A673 (cell line): ENCODE results near the gene FAM120B. TPM values are rescaled to one million over a fixed set of nuclear protein-coding genes. Genes with fewer than 3 reads are reported as not detected.

Experiments
- BruUV-seq: library from RNA; stranded (reverse); fragments of 400-500 nt; replicated peaks from 2 replicates; lab custom pipeline; 2021; lab: Mats Ljungman, UMichigan
- CTCF ChIA-PET: fragments of 300-600 bp; sonication (Branson Sonifier 250); formaldehyde crosslinking; loops from one replicate; lab custom pipeline; 2022; ENCODE audit warnings: antibody characterized with exemption; lab: Charles Lee
- POLR2A ChIA-PET: fragments of 300-600 bp; sonication (Branson Sonifier 250); formaldehyde crosslinking; loops from one replicate; lab custom pipeline; 2022; ENCODE audit warnings: antibody characterized with exemption; ENCODE audit not compliant: low non-redundant PET; lab: Charles Lee
- DNase-seq: peaks from one replicate; pipeline ENCODE4 v3.0.0-alpha.2; 2015; ENCODE audit warnings: low spot score
- H3K27ac ChIP-seq: fragments of 200-600 bp; sonication (generic); 2 replicates; pipeline ENCODE4 v1.5.1; 2016; ENCODE audit warnings: mixed run types, low read depth, mild to moderate bottlenecking, mixed read lengths, antibody characterized with exemption, low read length; ENCODE audit not compliant: poor library complexity, severe bottlenecking
- H3K27me3 ChIP-seq: fragments of 200-600 bp; sonication (generic); replicated peaks from 2 replicates; pipeline ENCODE4 v1.6.1; 2017; ENCODE audit warnings: mixed run types, low read depth, mild to moderate bottlenecking, mixed read lengths, antibody characterized with exemption, low read length; ENCODE audit not compliant: insufficient read depth, poor library complexity
- H3K36me3 ChIP-seq: fragments of 200-600 bp; sonication (generic); 2 replicates; pipeline ENCODE4 v1.6.1; 2016; ENCODE audit warnings: mixed run types, mild to moderate bottlenecking, mixed read lengths, antibody characterized with exemption, low read length; ENCODE audit not compliant: insufficient read depth, poor library complexity, severe bottlenecking
- H3K4me1 ChIP-seq: fragments of 200-600 bp; sonication (generic); 2 replicates; pipeline ENCODE4 v1.6.1; 2017; ENCODE audit warnings: mixed run types, mild to moderate bottlenecking, mixed read lengths, antibody characterized with exemption, low read length; ENCODE audit not compliant: insufficient read depth, poor library complexity, severe bottlenecking
- H3K4me3 ChIP-seq: fragments of 200-600 bp; sonication (generic); 2 replicates; pipeline ENCODE4 v1.5.1; 2016; ENCODE audit warnings: low read depth, mixed run types, mild to moderate bottlenecking, mixed read lengths, low read length; ENCODE audit not compliant: poor library complexity, severe bottlenecking
- H3K9me3 ChIP-seq: fragments of 200-600 bp; sonication (generic); 2 replicates; pipeline ENCODE4 v1.6.1; 2016; ENCODE audit warnings: mixed run types, low read depth, mild to moderate bottlenecking, mixed read lengths, antibody characterized with exemption, low read length; ENCODE audit not compliant: poor library complexity, severe bottlenecking
- EZH2 ChIP-seq: fragments of 200-600 bp; sonication (generic); IDR thresholded peaks from 2 replicates; pipeline ENCODE4 v1.6.1; 2017; ENCODE audit warnings: borderline replicate concordance, low read depth, mild to moderate bottlenecking, mixed read lengths, antibody characterized with exemption, low read length; ENCODE audit not compliant: poor library complexity, severe bottlenecking
- intact Hi-C: fragments of 100-400 bp; cut with micrococcal nuclease; formaldehyde crosslinking; loops from one replicate; pipeline ENCODE4 v1.10.0; 2022; ENCODE audit not compliant: unreplicated experiment
- total RNA-seq: library from RNA; stranded (reverse); gene quantifications from 2 replicates; pipeline ENCODE4 v1.2.3, GENCODE V29; 2021
- TF ChIP-seq, protein P1 (sequence below): fragments of 300-800, 200-600 bp; sonication (generic); conservative IDR thresholded peaks from 2 replicates; pipeline ENCODE4 v1.5.1; 2017; ENCODE audit warnings: low read depth, mild to moderate bottlenecking, antibody characterized with exemption, low read length, moderate library complexity, mixed read lengths

FAM120B gene
- total RNA-seq, 1 experiment from 2014 or later = 31.6 TPM

DNA sequence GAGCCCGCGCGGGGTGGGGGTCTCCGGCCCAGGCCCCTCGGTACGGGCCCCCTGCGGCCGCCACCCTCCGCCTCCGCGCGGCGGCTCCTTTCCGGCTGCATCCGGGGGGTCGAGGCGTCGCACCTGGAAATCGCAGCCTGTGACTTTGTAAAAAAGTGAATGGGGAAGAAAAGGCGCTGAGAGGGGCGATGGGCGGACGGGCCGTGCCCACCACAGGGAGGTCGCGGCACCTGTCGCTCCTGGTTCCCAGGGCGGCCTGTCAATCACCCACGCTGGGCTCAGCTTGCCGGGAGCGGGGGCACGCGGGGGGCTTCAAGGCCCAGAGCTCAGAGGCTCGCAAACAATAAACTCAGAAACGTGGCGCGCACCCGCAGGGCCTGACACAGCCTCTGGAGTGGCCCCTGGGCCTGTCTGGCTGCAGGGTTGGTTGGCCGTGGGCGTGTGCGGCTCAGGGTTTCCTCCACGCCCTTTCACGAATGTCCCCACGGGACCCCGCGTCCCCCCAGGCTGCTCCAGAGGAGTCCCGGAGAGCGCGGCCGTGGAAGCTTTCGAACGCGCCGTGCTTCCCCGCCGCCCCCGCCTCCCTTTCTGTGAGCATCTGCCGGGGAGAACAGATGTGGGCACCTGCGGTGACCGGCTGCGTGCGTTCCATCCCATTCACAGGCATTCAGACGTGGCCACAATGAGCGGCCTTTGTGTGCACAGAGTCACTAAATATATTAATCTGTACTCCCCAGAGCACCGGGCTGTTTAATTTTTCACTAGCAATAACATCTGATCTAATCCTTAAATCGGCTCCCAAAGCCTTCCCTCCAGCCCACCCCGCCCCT is 9.6 kb upstream of the FAM120B start:
- no peaks in the 10 kb centered on the region for H3K9me3 ChIP-seq
- peaks cover 72% of the 10 kb centered on the region for H3K27me3 ChIP-seq
- H3K4me3 ChIP-seq = peak overlapping the region; percentile 44
- TF ChIP-seq EZH2 = peak; percentile 89
- TF ChIP-seq, protein P1, sequence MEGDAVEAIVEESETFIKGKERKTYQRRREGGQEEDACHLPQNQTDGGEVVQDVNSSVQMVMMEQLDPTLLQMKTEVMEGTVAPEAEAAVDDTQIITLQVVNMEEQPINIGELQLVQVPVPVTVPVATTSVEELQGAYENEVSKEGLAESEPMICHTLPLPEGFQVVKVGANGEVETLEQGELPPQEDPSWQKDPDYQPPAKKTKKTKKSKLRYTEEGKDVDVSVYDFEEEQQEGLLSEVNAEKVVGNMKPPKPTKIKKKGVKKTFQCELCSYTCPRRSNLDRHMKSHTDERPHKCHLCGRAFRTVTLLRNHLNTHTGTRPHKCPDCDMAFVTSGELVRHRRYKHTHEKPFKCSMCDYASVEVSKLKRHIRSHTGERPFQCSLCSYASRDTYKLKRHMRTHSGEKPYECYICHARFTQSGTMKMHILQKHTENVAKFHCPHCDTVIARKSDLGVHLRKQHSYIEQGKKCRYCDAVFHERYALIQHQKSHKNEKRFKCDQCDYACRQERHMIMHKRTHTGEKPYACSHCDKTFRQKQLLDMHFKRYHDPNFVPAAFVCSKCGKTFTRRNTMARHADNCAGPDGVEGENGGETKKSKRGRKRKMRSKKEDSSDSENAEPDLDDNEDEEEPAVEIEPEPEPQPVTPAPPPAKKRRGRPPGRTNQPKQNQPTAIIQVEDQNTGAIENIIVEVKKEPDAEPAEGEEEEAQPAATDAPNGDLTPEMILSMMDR = no peak
- no TSS peak for BruUV-seq
- no peak overlapping the region for H3K27ac ChIP-seq
- CTCF ChIA-PET = no interaction called here
- intact Hi-C loops = loop anchor here (10.0 kb wide), 2 partner anchors 218 to 352 kb away; no protein-coding TSS in a partner anchor
- POLR2A ChIA-PET = no interaction called here
- H3K4me1 ChIP-seq = peaks cover 19% of the 10 kb centered on the region
- no peak for DNase-seq
- no peaks in the 10 kb centered on the region for H3K36me3 ChIP-seq

- H3K36me3 ChIP-seq = no peaks in the 10 kb centered on the region
- intact Hi-C loops = loop anchor here (10.0 kb wide), 2 partner anchors 217 to 353 kb away; no protein-coding TSS in a partner anchor
- H3K27ac ChIP-seq = no peak overlapping the region
- peaks cover 64% of the 10 kb centered on the region for H3K27me3 ChIP-seq
- peaks cover 15% of the 10 kb centered on the region for H3K4me1 ChIP-seq
- ChIA-PET CTCF (no interaction called here), POLR2A (no interaction called here)
- no TSS peak for BruUV-seq
- no peak for DNase-seq
- H3K4me3 ChIP-seq = no peak overlapping the region
- no peak for TF ChIP-seq EZH2
- TF ChIP-seq, protein P1 = no peak
- H3K9me3 ChIP-seq = no peaks in the 10 kb centered on the region
Observed at GRCh38 chr6:170297576-170298330, 8.8 kb upstream of the FAM120B start.

DNA sequence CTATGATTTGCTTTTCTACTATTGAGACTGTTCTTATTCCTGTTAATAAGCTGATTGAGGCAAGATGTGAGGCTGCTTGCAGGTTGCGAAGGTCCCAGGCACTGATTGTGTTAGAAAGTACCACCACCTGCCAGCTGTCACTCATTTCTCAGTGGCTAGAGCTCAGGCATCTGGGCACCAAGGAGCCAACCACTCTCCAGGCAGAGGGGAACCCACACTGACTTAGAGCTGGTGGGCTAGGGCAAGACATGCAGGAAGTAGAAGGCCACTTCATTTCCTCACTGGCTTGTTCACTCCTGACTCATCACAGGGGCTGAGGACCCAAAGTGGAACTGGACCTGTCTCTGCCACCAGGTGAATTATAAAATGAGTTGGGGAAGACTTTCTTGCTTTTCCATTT is 7.9 kb upstream of the FAM120B start:
- ChIA-PET CTCF (no interaction called here), POLR2A (no interaction called here)
- Histone ChIP-seq H3K4me1 (peaks cover 7% of the 10 kb centered on the region), H3K27me3 (peaks cover 55% of the 10 kb centered on the region), H3K27ac (no peak overlapping the region), H3K9me3 (no peaks in the 10 kb centered on the region), H3K4me3 (no peak overlapping the region), H3K36me3 (no peaks in the 10 kb centered on the region)
- intact Hi-C loops = loop anchor here (10.0 kb wide), 2 partner anchors 216 to 354 kb away; no protein-coding TSS in a partner anchor
- DNase-seq = no peak
- no TSS peak for BruUV-seq
- TF ChIP-seq, protein P1 = no peak
- no peak for TF ChIP-seq EZH2
